NCI-H526 treated with DMSO at 0.1 percent for 48 hours (cell line): Measurements from ENCODE around the gene CARD14.
"Not testable (repeated sequence)": the region's sequence is repeated elsewhere in the genome, so short reads cannot be mapped to it uniquely, and the experiment has no call there.

ENCODE experiments used
- DNase-seq: peaks from one replicate; lab custom pipeline; 2025; lab: John Stamatoyannopoulos, UW

Gene CARD14

GRCh38 chr17:80227156-80227555, 57.3 kb downstream of the CARD14 start:
- DNase-seq: no peak

- no peak for DNase-seq
Measured at GRCh38 chr17:80227666-80228065, 57.8 kb downstream of the CARD14 start.

- no peak for DNase-seq
Measured at GRCh38 chr17:80228477-80228876, 58.6 kb downstream of the CARD14 start.

GRCh38 chr17:80229011-80229410, 59.2 kb downstream of the CARD14 start:
- no peak for DNase-seq

DNA sequence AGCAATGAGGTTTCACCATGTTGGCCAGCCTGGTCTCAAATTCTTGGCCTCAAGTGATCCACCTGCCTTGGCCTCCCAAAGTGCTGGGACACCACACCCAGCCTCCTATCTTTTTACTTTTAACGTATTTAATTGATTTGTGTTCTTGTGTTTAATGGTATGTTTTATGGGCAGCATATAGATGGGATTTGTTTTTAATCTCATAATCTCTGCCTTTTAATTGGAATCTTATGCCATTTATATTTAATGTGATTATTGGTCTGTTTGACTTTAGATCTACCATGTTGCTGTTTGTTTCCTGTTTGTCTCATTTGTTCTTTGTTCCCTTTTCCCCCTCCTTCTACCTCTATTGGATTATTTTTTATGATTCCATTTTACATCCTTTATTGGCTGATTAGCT, 62.6 kb downstream of the CARD14 start:
- no peak for DNase-seq

- no peak for DNase-seq
Measured at GRCh38 chr17:80233202-80233601, 63.4 kb downstream of the CARD14 start.

GRCh38 chr17:80236911-80237310, 67.1 kb downstream of the CARD14 start:
- no peak for DNase-seq

DNA sequence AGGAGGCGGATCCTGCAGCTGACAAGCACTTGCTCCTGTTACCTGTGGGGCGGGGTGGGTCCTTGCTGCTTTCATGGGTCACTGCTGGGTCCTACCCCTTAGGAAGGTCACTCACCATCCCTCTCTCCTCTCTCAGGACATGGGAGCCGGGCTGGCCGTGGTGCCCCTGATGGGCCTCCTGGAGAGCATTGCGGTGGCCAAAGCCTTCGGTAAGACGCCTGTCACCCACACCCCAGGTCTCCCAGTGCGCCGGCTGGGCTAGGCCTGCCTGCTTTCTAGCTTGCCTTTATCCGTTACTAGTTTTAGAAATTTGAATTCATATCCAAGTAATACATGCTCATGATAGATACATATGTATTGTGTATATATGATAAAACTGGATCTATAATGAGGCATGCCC, 67.6 kb downstream of the CARD14 start:
- no peak for DNase-seq

GRCh38 chr17:80242505-80242904, 72.7 kb downstream of the CARD14 start:
- DNase-seq: no peak

GRCh38 chr17:80243526-80244433, 74.0 kb downstream of the CARD14 start:
- no peak for DNase-seq

- not testable (repeated sequence) for DNase-seq
Measured at GRCh38 chr17:80244448-80244847, 74.6 kb downstream of the CARD14 start.

GRCh38 chr17:80244871-80245509, 75.2 kb downstream of the CARD14 start:
- DNase-seq: no peak

DNA sequence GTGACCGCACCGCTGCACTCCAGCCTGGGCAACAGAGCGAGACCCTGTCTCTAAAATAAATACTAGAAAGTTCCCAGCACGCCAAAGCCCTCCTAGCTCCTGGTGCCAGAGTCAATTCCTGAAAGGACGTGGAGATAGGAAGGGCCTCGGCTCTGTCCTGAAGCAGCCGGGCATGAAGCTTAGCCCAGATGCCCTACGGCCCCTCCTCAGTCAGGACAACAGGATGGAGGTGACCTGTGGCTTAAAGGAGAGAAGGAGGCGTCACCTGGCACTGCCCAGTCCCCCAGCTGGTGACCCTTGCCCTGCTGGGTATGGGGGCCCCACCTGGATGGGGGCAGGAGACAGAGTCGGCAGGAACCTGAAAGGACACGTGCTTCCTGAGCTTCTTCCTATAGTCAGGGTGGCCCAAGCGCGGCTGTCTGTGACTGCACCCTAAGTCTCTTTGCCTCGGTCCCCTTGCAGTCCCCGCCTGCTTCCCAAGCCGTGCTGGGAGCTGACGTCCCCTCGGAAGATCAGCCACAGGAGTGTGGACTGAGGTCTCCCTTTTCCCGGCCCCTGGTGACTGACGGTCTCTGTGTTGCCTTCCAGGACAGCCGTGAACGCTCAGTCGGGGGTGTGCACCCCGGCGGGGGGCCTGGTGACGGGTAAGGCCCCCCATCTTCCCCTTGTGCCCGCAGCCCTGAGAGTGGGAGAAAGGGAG, 75.9 kb downstream of the CARD14 start:
- no peak for DNase-seq

GRCh38 chr17:80246266-80246681, 76.4 kb downstream of the CARD14 start:
- no peak for DNase-seq

DNA sequence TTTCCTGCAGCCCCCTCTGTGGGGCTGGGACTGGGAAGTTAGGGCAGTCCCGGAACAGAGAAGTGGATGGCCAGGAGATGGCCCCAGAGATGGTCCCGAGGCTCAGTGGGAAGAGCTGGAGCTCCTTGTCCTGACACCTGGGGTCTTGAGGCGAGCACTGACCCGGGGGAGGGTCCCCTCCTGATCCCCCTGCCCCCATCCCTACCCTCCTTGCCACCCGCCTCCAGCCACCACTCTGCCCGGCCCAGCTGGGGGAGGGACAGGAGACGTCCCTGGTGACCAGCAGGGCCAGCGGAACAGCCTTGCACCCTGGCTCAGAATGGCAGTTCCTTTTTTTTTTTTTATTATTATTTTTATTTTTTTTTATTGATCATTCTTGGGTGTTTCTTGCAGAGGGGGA, 76.9 kb downstream of the CARD14 start:
- no peak for DNase-seq

- no peak for DNase-seq
Measured at GRCh38 chr17:80247561-80247960, 77.7 kb downstream of the CARD14 start.

DNA sequence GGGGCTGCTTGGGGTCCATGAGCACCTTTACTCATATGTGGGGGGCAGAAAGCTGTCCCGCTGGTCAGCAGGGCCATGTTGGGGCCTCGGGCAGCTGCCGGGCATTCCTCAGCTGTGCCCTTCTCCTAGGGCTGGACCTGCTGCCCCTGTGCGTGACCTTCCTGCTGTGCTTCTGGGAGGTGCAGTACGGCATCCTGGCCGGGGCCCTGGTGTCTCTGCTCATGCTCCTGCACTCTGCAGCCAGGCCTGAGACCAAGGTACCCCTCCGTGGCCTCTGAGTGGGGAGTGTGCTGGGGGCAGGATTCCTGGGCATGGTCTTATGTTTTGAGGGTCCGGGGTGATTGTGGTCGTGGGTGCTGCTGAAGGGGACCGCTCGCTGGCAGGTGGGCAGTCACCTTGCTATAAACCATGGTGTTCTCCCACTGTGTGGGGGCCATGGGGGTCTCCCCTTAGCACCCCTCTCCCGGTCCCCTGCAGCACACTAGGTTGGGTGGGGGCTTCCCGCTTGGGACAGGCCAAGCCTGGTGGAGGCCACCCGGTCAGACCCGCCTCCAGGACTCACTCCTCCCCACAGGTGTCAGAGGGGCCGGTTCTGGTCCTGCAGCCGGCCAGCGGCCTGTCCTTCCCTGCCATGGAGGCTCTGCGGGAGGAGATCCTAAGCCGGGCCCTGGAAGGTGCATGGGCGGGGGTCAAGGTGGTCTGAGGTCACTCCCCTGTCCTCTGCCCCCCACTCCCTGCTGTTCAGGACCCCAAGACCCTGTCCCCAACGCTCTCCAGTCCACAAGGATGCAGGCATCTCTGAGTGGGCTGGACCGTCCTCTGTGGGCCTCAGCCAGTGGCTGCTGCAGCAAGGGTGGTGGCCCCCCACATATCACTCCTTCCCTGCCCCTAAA, 78.4 kb downstream of the CARD14 start:
- DNase-seq: no peak

DNA sequence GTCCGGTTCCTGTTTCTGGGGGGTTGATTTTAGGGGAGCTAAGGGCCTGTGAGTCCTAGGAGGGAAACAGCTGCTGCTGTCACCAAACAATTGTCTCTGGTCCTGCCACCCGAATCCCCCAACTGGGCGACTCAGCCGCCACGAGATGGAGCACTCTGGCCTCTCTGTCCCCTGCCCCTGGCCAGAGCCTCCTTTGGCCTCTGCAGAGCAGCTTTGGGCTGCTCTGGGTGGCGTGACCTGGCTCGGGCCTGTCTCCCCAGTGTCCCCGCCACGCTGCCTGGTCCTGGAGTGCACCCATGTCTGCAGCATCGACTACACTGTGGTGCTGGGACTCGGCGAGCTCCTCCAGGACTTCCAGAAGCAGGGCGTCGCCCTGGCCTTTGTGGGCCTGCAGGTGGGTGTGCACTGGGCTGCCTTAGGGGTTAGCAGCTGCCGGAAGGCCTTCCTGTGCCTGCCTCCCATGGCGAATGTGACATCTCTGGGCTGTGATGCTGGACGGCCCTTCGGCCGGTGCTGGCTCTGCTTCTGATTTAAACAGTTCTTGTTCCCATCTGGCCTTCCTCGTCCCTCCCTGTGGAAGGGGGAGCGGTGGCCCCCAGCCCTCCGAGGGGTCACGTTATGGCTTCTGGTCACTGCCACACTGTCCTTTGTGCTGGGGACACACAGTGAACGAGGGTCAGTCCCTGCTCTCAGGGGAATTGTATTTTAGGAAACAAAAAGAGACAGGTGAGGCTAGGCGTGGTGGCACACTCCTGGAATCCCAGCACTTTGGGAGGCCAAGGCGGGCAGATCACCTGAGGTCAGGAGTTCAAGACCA, 79.3 kb downstream of the CARD14 start:
- no peak for DNase-seq

DNA sequence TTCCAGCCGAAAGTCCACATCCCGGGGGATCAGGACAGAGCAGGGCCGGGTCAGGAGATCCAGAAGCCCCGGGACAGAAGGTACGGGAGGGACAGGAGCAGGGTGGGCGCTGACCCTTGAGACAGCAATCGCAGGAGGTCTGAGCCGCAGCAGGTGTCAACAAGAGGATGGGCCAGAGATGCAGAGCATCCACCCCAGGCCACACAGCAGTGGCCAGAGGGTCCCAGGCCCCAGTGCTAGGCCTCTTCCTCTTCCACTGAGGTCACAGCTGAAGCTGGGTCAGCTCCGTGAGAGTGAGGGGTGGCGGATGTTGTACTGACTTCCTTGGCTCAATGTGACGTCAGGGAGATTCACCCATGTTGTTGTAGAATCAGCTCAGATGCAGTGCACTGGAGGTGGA, 82.1 kb downstream of the CARD14 start:
- DNase-seq: no peak

DNA sequence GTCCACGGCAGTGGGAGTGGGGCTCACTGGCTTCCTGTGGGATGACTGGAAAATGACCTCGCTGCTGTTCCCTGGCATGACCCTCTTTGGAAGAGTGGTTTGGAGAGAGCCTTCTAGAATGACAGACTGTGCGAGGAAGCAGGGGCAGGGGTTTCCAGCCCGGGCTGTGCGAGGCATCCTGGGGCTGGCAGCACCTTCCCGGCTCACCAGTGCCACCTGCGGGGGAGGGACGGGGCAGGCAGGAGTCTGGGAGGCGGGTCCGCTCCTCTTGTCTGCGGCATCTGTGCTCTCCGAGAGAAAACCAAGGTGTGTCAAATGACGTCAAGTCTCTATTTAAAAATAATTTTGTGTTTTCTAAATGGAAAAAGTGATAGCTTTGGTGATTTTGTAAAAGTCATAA, 83.0 kb downstream of the CARD14 start:
- DNase-seq: peak; percentile 51
